ENCODE measurements around the gene SIDT1. TPM values are rescaled to one million over a fixed set of nuclear protein-coding genes. Genes with fewer than 3 reads are reported as not detected.

The SIDT1 gene
- total RNA-seq, 4 donors from 2014 or later: 0.13 to 2.7 (median 0.99) TPM

DNA sequence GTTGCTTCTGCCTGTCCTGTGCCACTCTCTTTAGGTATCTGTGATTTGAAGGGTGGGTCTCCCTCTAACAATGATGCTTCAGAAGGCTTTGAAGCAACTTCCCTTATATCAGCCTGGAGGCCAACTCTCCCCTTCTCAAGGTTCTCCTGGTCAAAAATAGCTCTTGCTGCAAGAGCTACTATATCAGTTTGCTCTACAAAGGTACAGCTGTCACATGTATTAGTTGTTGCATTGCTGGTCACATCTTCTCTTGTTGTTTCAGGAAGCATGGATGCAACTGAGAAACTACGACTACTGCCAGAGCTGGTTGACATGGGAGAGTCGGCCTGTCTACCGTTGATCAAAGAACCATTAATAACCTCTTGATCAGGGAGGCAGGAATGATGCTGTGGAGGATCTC lies 125.8 kb downstream of the SIDT1 start:
- TF ChIP-seq, protein P1, sequence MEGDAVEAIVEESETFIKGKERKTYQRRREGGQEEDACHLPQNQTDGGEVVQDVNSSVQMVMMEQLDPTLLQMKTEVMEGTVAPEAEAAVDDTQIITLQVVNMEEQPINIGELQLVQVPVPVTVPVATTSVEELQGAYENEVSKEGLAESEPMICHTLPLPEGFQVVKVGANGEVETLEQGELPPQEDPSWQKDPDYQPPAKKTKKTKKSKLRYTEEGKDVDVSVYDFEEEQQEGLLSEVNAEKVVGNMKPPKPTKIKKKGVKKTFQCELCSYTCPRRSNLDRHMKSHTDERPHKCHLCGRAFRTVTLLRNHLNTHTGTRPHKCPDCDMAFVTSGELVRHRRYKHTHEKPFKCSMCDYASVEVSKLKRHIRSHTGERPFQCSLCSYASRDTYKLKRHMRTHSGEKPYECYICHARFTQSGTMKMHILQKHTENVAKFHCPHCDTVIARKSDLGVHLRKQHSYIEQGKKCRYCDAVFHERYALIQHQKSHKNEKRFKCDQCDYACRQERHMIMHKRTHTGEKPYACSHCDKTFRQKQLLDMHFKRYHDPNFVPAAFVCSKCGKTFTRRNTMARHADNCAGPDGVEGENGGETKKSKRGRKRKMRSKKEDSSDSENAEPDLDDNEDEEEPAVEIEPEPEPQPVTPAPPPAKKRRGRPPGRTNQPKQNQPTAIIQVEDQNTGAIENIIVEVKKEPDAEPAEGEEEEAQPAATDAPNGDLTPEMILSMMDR (IDR thresholded peaks at IDR 0.05): no peak
- DNase-seq (ENCODE audit: low spot score in 2 of 2): no peak
- WGBS, 2 donors: 92 to 97% methylated on average over 3 of the region's 3 CpGs
- H3K4me3 ChIP-seq (ENCODE audit: low read depth, poor library complexity, severe bottlenecking): no peak overlapping the region
- intact Hi-C loops (cut with DNase I; ENCODE audit: low total_unique reads): no loop called here

DNA sequence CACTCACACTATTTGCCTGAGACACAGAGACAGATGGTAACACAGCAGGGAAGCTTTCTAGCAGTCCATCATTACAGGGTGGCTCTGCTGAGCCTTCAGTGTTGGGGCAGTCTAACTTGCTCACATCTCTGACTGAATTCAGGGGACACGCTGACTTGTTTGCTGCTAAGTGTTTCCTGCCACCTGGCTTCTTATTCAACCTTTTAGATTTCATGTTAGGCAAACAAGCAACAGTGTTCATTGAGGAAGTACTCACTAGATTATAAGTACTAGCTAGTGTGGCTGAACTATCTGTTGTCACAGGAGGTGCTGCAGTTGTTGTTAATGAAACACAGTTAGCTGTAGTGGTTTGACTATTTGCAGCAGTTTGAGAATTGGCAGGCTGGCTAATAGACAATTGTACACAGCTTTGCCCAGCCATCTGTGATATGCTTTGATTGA lies 126.8 kb downstream of the SIDT1 start:
- no peak overlapping the region for H3K4me3 ChIP-seq (ENCODE audit: low read depth, poor library complexity, severe bottlenecking)
- no peak for DNase-seq (ENCODE audit: low spot score in 2 of 2)
- 94 to 95% methylated on average over 1 of the region's 1 CpG for WGBS, 2 donors
- intact Hi-C loops (cut with DNase I; ENCODE audit: low total_unique reads): no loop called here
- no peak for TF ChIP-seq POLR2A (IDR thresholded peaks at IDR 0.05)
- TF ChIP-seq, protein P1 (IDR thresholded peaks at IDR 0.05): no peak

DNA sequence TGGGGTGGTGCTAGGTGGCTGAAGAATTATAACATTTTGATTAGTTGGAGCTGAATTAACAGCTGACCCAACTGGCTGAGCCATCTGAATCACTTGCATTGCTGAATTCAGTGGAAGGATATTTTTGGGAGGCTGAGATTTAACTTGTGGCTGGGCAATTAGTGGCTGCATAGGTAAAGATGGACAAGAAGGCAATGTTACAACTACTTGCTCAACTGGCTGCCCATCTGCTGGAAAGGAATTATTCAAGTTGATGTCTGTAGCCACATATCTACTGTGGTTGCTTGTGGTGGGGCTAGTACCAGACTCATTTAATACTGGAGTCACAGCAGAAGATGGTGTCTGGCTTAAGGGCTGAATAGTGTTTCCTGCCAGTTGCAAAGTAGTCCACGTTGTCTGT lies 127.6 kb downstream of the SIDT1 start:
- 81 to 100% methylated on average over 1 of the region's 1 CpG for WGBS, 2 donors
- DNase-seq (ENCODE audit: low spot score in 2 of 2): no peak
- intact Hi-C loops (cut with DNase I; ENCODE audit: low total_unique reads): no loop called here
- H3K4me3 ChIP-seq (ENCODE audit: low read depth, poor library complexity, severe bottlenecking): no peak overlapping the region
- TF ChIP-seq, protein P1 (IDR thresholded peaks at IDR 0.05): no peak
- TF ChIP-seq POLR2A (IDR thresholded peaks at IDR 0.05): no peak

DNA sequence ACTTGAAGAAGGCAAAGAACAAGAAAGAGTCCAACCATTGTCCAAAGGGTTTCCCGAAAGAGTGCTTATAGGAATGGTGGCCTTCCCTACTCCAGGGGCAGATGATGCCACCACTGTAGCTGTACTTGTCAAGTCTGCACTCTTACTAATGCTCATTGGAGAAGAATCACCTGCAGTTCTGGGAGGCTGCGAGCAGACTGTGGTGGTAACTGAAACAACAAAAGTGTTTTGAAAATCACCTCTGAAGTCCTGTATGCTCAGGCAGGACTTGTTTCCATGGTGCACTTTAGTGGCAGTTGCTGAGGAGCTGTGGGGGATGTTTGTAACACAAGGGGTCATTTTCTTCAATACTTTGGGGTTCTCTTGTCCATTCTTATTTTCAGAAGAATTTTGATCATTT lies 128.1 kb downstream of the SIDT1 start:
- intact Hi-C loops (cut with DNase I; ENCODE audit: low total_unique reads): no loop called here
- no peak for DNase-seq (ENCODE audit: low spot score in 2 of 2)
- 98% methylated on average over 2 of the region's 2 CpGs for WGBS, 2 donors
- TF ChIP-seq, protein P1 (IDR thresholded peaks at IDR 0.05): no peak
- no peak for TF ChIP-seq POLR2A (IDR thresholded peaks at IDR 0.05)
- no peak overlapping the region for H3K4me3 ChIP-seq (ENCODE audit: low read depth, poor library complexity, severe bottlenecking)

DNA sequence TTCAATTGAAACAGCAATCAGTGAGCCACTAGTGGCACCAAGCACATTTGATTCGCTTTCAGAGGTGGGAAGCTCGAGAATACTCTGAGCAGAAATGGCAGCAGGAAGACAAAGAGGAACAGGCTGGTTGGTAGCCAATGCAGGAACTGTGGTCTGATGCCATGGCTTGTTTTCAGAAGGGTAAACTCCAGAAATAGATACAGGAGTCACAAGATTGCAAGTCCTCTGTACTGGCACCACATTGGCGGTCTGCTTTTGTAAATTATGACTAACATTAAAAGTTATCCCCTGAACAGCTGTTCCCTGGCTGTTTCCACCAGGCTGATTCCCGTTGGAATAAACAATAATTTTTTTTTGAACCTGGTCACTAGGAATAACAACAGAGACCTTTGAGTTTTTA lies 128.5 kb downstream of the SIDT1 start:
- H3K4me3 ChIP-seq (ENCODE audit: low read depth, poor library complexity, severe bottlenecking): no peak overlapping the region
- intact Hi-C loops (cut with DNase I; ENCODE audit: low total_unique reads): no loop called here
- 92% methylated on average over 4 of the region's 4 CpGs for WGBS, 2 donors
- TF ChIP-seq, protein P1 (IDR thresholded peaks at IDR 0.05): no peak
- TF ChIP-seq POLR2A (IDR thresholded peaks at IDR 0.05): no peak
- no peak for DNase-seq (ENCODE audit: low spot score in 2 of 2)

DNA sequence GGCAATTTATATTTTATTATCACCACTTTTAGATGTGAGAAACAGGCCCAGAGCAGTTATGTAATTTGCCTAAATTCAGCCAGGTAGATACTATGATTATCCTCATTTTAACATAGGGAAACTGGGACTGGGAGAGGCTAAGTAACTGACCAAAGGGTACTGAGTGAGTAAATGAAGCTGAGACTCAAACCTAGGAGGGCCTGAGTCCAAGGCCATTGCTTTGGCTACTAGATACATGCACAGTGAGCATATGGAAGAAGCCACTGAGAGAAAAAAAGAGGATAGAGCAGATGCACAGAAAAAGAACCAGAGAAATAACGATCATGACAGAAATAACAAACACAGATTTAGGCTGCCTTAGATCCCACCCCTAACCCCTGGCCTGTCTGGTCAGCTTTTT lies 130.5 kb downstream of the SIDT1 start:
- no peak for DNase-seq (ENCODE audit: low spot score in 2 of 2)
- no peak overlapping the region for H3K4me3 ChIP-seq (ENCODE audit: low read depth, poor library complexity, severe bottlenecking)
- intact Hi-C loops (cut with DNase I; ENCODE audit: low total_unique reads): no loop called here
- WGBS, 2 donors: 86 to 97% methylated on average over 1 of the region's 1 CpG
- TF ChIP-seq, protein P1 (IDR thresholded peaks at IDR 0.05): no peak
- no peak for TF ChIP-seq POLR2A (IDR thresholded peaks at IDR 0.05)
